ENCODE results near the gene RABGAP1L.
A peak's percentile ranks its signal among the peaks of the same experiment; 100 is the strongest.

- TF ChIP-seq ZSCAN30 (tag by site-specific recombination; IDR thresholded peaks at IDR 0.05) = peak; percentile 75; the same call in 1 of the 2 replicates
- TF ChIP-seq PRDM10 (tag by site-specific recombination; IDR thresholded peaks at IDR 0.05) = peak; percentile 60
- TF ChIP-seq ZNF777 (tag by site-specific recombination; IDR thresholded peaks at IDR 0.05; ENCODE audit: borderline replicate concordance) = no peak
- no peak for TF ChIP-seq ZNF202 (tag by site-specific recombination; IDR thresholded peaks at IDR 0.05; ENCODE audit: borderline replicate concordance)
- TF ChIP-seq, protein P1, sequence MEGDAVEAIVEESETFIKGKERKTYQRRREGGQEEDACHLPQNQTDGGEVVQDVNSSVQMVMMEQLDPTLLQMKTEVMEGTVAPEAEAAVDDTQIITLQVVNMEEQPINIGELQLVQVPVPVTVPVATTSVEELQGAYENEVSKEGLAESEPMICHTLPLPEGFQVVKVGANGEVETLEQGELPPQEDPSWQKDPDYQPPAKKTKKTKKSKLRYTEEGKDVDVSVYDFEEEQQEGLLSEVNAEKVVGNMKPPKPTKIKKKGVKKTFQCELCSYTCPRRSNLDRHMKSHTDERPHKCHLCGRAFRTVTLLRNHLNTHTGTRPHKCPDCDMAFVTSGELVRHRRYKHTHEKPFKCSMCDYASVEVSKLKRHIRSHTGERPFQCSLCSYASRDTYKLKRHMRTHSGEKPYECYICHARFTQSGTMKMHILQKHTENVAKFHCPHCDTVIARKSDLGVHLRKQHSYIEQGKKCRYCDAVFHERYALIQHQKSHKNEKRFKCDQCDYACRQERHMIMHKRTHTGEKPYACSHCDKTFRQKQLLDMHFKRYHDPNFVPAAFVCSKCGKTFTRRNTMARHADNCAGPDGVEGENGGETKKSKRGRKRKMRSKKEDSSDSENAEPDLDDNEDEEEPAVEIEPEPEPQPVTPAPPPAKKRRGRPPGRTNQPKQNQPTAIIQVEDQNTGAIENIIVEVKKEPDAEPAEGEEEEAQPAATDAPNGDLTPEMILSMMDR (tag by site-specific recombination; IDR thresholded peaks at IDR 0.05) = peak; percentile 84
- TF ChIP-seq ZNF24 (tag by site-specific recombination; IDR thresholded peaks at IDR 0.05) = 0 out of 2 replicates have a peak, but pooled peaks have one; percentile 22
- TF ChIP-seq, protein P2, sequence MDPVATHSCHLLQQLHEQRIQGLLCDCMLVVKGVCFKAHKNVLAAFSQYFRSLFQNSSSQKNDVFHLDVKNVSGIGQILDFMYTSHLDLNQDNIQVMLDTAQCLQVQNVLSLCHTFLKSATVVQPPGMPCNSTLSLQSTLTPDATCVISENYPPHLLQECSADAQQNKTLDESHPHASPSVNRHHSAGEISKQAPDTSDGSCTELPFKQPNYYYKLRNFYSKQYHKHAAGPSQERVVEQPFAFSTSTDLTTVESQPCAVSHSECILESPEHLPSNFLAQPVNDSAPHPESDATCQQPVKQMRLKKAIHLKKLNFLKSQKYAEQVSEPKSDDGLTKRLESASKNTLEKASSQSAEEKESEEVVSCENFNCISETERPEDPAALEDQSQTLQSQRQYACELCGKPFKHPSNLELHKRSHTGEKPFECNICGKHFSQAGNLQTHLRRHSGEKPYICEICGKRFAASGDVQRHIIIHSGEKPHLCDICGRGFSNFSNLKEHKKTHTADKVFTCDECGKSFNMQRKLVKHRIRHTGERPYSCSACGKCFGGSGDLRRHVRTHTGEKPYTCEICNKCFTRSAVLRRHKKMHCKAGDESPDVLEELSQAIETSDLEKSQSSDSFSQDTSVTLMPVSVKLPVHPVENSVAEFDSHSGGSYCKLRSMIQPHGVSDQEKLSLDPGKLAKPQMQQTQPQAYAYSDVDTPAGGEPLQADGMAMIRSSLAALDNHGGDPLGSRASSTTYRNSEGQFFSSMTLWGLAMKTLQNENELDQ (tag by site-specific recombination; IDR thresholded peaks at IDR 0.05; ENCODE audit: low read depth) = no peak
- TF ChIP-seq ZBTB21 (tag by site-specific recombination; IDR thresholded peaks at IDR 0.05) = no peak
Measured at GRCh38 chr1:174999936-175000696, 840.8 kb downstream of the RABGAP1L start, which contains the start of gene CACYBP.

All from HEK293 (cell line).